KMS-11 (cell line): ENCODE results near the gene ALPK1.

Experiments
- H2AFZ ChIP-seq: fragments of 200-600 bp; sonication (generic); 2 replicates; pipeline ENCODE4 v1.6.1; 2016; ENCODE audit warnings: antibody characterized with exemption, mixed run types, low read depth
- H3K27ac ChIP-seq: fragments of 200-600 bp; sonication (generic); 2 replicates; pipeline ENCODE4 v1.6.1; 2016; ENCODE audit warnings: mild to moderate bottlenecking, mixed run types
- H3K27me3 ChIP-seq: fragments of 200-600 bp; sonication (generic); 2 replicates; pipeline ENCODE4 v1.6.1; 2017; ENCODE audit warnings: mild to moderate bottlenecking, low read depth, mixed run types, moderate library complexity; ENCODE audit not compliant: insufficient read depth
- H3K36me3 ChIP-seq: fragments of 200-600 bp; sonication (generic); 2 replicates; pipeline ENCODE4 v1.6.1; 2017; ENCODE audit warnings: mild to moderate bottlenecking, mixed run types; ENCODE audit not compliant: insufficient read depth
- H3K4me1 ChIP-seq: fragments of 200-600 bp; sonication (generic); 2 replicates; pipeline ENCODE4 v1.6.1; 2016; ENCODE audit warnings: mild to moderate bottlenecking, low read depth, mixed run types; ENCODE audit not compliant: poor library complexity, severe bottlenecking
- H3K4me2 ChIP-seq: fragments of 200-600 bp; sonication (generic); 2 replicates; pipeline ENCODE4 v1.7.0; 2016; ENCODE audit warnings: mild to moderate bottlenecking, mixed run types
- H3K4me3 ChIP-seq: fragments of 200-600 bp; sonication (generic); IDR thresholded peaks from 2 replicates; pipeline ENCODE4 v1.6.1; 2017; ENCODE audit warnings: low read depth, low read length, mixed read lengths; ENCODE audit not compliant: insufficient read depth
- H3K79me2 ChIP-seq: fragments of 200-600 bp; sonication (generic); 2 replicates; pipeline ENCODE4 v1.6.1; 2016; ENCODE audit warnings: low read depth, mixed run types; ENCODE audit not compliant: insufficient read depth
- H3K9ac ChIP-seq: fragments of 200-600 bp; sonication (generic); 2 replicates; pipeline ENCODE4 v1.6.1; 2016; ENCODE audit warnings: mild to moderate bottlenecking, mixed run types
- H4K20me1 ChIP-seq: fragments of 200-600 bp; sonication (generic); 2 replicates; pipeline ENCODE4 v1.6.1; 2016; ENCODE audit warnings: mild to moderate bottlenecking, mixed run types; ENCODE audit not compliant: insufficient read depth
- TF ChIP-seq, protein P1 (sequence below): fragments of 200-600 bp; sonication (generic); conservative IDR thresholded peaks from 2 replicates; pipeline ENCODE4 v1.6.1; 2017; ENCODE audit warnings: low read depth, mild to moderate bottlenecking, antibody characterized with exemption, low read length, moderate library complexity, mixed read lengths

The ALPK1 gene

DNA sequence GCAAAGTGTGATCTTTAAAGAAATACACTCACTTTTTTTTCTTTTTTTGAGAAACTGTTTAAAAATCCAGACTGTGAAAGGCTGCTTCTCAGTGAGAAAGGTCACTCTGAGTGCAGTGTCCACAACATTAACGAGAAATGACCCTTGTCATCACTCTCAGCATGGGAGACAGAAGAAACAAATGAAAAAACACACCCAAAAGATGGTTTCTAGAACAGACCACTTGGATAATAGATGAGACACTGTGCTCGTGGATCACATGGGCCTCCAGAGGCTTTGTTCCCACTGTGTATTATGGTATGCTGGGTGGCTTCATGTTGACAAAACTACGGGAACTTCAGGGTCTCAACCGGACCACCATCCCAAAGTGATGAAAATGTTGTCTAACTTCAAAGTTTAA lies 153.9 kb downstream of the ALPK1 start:
- TF ChIP-seq, protein P1, sequence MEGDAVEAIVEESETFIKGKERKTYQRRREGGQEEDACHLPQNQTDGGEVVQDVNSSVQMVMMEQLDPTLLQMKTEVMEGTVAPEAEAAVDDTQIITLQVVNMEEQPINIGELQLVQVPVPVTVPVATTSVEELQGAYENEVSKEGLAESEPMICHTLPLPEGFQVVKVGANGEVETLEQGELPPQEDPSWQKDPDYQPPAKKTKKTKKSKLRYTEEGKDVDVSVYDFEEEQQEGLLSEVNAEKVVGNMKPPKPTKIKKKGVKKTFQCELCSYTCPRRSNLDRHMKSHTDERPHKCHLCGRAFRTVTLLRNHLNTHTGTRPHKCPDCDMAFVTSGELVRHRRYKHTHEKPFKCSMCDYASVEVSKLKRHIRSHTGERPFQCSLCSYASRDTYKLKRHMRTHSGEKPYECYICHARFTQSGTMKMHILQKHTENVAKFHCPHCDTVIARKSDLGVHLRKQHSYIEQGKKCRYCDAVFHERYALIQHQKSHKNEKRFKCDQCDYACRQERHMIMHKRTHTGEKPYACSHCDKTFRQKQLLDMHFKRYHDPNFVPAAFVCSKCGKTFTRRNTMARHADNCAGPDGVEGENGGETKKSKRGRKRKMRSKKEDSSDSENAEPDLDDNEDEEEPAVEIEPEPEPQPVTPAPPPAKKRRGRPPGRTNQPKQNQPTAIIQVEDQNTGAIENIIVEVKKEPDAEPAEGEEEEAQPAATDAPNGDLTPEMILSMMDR, result no peak
- H3K4me2 ChIP-seq, result no peak overlapping the region
- H3K27me3 ChIP-seq, result no peaks in the 10 kb centered on the region
- H3K9ac ChIP-seq, result no peak overlapping the region
- H3K4me1 ChIP-seq, result no peaks in the 10 kb centered on the region
- H3K4me3 ChIP-seq, result no peak overlapping the region
- no peaks in the 10 kb centered on the region for H4K20me1 ChIP-seq
- no peak overlapping the region for H2AFZ ChIP-seq
- H3K36me3 ChIP-seq, result no peaks in the 10 kb centered on the region
- no peaks in the 10 kb centered on the region for H3K79me2 ChIP-seq
- no peak overlapping the region for H3K27ac ChIP-seq

- TF ChIP-seq, protein P1, result no peak
- H2AFZ ChIP-seq, result no peak overlapping the region
These were observed 154.7 kb downstream of the ALPK1 start for GRCh38 chr4:112451831-112452230.

DNA sequence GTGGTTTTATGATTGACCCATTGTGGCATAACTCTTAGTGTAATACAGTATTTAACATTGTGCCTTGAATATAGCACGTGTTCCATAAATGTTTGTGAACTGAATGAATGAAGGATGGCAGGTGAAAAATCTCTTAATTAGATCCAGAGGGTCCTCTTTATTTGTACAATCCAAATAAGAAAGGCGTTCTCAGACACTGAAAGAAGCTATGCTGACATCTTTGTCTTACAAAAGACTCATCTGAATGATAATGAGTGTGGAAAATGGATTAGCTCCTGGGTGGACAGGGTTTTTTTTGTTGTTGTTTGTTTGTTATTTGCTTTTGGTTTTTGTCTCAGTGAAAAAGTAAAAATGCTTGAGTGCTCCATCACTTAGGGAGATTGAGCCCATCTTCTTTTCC lies 156.2 kb downstream of the ALPK1 start:
- H3K27ac ChIP-seq, result no peak overlapping the region
- H3K9ac ChIP-seq, result no peak overlapping the region
- H3K36me3 ChIP-seq, result no peaks in the 10 kb centered on the region
- H3K79me2 ChIP-seq, result no peaks in the 10 kb centered on the region
- H3K4me3 ChIP-seq, result no peak overlapping the region
- TF ChIP-seq, protein P1, result no peak
- no peaks in the 10 kb centered on the region for H3K27me3 ChIP-seq
- no peak overlapping the region for H3K4me2 ChIP-seq
- H4K20me1 ChIP-seq, result no peaks in the 10 kb centered on the region
- H3K4me1 ChIP-seq, result no peaks in the 10 kb centered on the region
- no peak overlapping the region for H2AFZ ChIP-seq

More at GRCh38 chr4:112451831-112452230, 154.7 kb downstream of the ALPK1 start:
- Histone ChIP-seq H3K4me2 (no peak overlapping the region), H3K4me3 (no peak overlapping the region), H3K27me3 (no peaks in the 10 kb centered on the region), H3K4me1 (no peaks in the 10 kb centered on the region), H3K79me2 (no peaks in the 10 kb centered on the region), H3K27ac (no peak overlapping the region), H4K20me1 (no peaks in the 10 kb centered on the region), H3K9ac (no peak overlapping the region), H3K36me3 (no peaks in the 10 kb centered on the region)

DNA sequence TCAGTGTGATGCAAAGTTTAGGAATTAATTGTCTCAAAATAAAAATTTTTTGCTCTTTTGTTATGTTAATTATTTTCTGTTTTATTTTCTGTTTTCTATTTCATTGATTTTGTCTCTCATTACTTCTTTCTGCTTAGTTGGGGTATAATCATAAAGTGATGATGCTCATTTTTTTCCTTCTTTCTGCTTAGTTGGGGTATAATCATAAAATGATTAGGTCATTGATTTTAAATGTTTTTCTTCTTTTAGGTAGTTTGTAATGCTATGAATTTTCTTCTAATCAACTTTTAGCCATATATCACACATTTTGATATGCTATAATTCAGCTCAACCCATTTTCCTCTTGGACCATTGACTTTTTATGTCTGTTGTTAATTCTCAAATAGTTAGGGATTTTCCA lies 175.1 kb downstream of the ALPK1 start:
- Histone ChIP-seq H2AFZ (no peak overlapping the region), H3K36me3 (no peaks in the 10 kb centered on the region), H3K4me1 (no peaks in the 10 kb centered on the region), H3K27me3 (no peaks in the 10 kb centered on the region), H3K4me2 (no peak overlapping the region), H3K79me2 (no peaks in the 10 kb centered on the region), H3K4me3 (no peak overlapping the region), H3K9ac (no peak overlapping the region), H4K20me1 (no peaks in the 10 kb centered on the region), H3K27ac (no peak overlapping the region)
- TF ChIP-seq, protein P1, result no peak
